GM18867 (cell line): ENCODE data around the gene TRIP13.
"Not testable (repeated sequence)": the region's sequence is repeated elsewhere in the genome, so short reads cannot be mapped to it uniquely, and the experiment has no call there.

Source experiments
- ATAC-seq: cut with Tn5 transposase; IDR thresholded peaks from one replicate; pipeline ENCODE4 v1.9.1; 2021; ENCODE audit warnings: mild to moderate bottlenecking, moderate library complexity; ENCODE audit not compliant: unreplicated experiment

The TRIP13 gene

DNA sequence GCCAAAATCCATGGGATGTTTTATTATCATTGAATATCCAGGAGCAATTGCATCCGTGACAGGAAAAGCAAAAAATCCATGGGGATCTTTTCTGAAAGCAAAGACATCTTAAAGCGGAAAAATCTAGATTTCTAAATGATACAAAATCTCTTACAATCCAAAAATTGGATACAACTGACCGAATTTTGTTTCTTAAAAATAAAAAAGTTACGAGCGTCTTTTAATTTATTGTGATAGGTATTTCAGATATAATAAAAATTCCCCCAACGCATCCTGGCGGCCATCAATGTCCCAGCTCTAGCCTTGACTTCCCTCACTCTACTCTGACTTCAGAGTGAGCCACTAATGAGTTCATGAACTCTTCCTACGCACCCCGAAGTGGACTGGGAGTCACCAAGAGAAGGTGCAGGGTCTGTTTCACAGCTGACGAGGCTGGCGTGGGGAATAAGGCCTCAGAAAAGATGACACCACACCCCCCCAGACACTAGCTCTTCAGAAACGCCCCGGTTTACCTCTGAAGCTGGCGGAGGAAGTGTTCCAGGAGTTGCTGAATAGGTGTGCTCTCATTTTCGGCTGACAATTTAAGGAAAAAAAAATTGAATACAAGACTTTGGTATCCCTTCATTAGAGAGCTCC is 3.5 kb upstream of the TRIP13 start:
- no peak for ATAC-seq

DNA sequence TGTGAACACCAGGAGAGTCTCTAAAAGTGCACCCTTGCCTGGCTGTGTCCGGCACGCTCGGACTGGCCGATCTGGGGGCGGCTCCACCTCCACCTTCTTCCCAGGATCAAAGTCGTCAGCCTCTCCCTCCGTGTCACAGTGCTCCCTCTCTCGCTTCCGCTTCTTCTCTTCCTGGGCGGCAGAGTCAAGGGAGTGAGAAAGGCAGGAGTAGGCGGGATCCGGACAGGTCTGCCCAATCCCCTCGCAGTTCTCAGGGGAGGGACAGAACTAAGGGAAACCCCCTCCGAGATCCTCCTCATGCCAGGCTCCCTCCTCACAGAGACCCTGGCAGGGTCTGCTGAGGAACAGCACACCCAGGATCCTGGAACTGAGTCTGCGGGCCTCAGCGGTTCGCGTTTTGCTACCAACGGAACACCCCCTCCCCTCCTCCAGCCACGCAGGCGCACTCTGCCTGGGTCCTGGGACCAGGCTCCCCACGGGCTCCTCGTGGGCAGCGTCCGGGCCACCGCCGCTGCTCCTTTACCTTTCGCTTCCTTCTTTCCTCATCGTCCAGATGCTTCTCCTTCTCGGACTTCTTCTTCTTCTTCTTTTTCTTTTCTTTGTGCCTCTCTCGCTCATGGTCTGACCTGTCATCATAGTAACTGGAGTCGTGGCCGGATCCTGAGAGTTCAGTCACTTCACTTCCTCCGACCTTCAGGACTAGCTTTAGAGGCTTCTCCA is 1.4 kb upstream of the TRIP13 start:
- no peak for ATAC-seq

DNA sequence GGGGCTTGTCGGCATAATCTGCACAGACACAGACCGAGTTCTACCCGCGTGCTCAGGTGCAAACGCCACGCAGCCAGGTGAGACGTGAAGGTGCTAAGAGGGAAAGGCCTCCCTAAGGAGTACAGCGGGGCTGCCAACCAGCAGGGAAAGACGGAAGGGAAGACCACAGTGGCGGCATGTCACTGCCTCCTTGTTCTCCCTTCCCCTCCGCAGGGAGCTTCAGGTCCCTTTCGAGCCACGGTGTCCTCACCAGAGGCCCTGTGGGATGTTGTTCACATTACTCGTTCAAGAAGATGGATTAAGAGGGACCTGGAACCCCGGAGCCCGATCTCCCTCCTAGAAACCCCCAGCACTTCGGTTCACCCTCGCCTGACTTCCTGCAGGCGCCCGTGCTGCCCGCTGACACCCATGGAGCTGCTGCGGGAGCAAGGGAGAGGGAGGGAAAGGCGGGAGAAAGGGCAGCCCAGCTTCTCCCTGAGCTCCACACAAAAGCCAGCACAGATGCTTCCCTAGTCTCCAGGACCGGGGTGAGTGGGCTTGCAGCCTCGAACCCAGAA is 769 bp upstream of the TRIP13 start:
- ATAC-seq: peak; percentile 9

DNA sequence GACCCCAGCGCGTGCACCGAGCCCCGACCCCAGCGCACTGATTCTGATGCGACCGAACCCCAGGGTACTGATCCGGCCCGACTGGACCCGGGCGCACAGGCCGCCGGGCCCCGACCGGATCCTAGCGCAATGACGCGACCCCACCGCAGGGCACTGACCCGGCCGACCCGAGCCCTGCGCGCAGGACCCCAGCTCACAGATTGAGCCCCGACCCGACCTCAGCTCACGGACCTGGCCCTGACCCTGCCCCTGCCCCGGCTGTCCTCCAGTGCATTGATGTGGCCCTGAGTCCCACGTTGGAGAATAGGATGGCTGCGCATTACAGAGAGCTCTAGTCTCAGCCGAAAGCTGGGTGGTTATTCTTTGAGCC is 438 bp downstream of the TRIP13 start:
- peak; percentile 15 for ATAC-seq

DNA sequence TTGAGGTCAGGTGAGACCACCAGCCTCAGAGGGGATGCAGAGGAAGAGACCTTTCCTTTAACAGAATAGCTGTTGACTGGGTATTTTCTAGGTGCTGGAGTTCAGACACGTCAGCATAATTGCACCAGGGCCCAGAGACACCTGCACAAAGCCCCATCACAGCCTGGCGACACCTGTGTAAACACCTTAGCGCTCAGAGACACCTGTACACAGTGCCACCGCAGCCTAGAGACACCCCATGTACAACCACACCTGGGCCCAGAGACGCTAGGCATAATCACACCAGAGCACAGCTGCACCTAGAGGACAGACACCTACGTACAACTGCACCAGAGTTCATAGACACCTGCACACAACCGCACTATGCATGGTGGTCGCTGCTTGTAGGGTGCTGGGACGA is 1.0 kb downstream of the TRIP13 start:
- no peak for ATAC-seq

DNA sequence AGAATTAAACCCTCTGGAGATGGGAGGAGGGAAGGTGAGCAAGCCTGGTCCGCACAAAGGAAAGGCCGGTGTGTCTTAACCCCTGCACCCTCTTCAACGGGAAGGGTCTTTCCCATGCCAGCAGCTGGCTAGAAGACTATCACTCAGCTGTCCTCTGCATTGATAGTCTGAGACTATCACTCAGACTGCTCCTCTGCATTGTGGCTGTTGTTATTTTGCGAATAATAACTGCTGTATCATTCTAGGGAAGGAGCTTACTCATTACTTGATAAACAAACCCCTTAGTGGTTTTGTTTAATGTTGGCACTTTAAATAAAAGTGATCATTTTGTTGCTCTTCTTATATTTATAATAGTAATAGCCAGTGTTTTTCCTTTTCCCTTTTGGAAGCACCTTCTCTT is 8.1 kb downstream of the TRIP13 start:
- no peak for ATAC-seq

DNA sequence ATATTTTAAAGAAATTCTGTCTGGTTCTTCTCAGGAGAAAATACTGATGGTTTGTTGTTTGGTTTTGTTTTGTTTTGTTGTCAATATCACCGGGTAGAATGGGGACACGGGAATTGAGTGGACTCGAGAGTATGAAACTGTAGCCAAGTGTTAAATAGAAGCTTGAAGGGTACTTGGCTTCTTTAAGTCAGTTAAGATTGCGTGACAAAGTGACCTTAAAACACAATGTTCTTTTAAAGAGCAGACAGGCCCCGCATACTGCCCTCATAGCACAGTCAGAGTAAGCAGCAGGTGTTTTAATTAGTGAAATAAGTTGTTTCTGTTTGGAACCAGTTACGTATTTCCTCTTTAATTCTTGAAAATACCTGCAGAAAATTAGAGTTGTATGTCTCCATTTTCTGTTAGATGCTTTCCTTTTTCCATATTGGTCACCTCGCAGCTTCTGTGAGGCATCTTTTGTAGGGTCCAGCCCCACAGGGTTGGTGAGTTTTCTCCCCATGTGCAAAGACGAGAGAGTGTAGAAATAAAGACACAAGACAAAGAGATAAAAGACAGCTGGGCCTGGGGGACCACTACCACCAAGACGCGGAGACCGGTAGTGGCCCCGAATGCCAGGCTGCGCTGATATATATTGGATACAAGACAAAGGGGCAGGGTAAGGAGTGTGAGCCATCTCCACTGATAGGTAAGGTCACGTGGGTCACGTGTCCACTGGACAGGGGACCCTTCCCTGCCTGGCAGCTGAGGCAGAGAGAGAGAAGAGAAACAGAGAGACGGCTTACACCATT is 9.6 kb downstream of the TRIP13 start:
- no peak for ATAC-seq

DNA sequence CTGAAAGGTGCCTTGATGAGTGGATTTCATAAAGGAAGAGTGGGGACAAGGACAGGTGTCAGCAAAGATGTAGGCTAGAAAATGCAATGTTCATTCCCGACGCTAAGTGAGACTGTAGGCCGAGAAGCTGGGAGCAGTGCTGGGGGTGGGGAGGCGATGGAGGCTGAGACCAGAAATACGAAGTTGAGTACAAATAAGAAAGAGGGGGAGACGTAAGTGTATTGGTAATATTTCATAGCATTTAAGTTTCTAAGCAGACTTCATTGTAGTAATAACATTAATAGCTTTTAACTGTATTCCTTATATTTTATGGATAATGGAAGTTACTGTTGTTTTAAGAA is 11.0 kb downstream of the TRIP13 start:
- no peak for ATAC-seq

DNA sequence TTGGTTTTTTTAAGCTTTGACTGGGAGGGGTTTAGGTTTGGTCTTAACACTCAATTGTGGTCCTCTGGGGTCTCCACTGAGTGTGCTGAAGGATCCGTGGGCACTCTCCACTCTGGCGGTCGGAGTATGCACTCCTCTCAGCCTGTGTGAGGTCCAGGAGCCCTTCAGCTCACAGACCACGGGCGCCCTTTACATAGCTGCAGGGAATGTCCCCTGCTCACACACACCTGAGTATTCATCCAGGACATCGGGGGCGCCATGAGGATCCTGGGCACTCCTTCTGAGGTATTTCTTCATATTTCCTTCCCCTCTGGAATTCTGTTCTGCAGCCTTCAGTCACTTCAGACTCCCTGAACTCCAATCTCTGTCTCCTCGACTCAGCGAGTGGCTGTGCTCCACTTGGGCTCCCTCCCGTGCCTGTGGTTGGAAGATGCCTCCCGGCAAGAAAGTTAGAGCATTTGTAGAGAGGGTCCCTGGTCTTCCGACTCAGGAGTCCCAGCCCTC is 12.5 kb downstream of the TRIP13 start:
- ATAC-seq: no peak

DNA sequence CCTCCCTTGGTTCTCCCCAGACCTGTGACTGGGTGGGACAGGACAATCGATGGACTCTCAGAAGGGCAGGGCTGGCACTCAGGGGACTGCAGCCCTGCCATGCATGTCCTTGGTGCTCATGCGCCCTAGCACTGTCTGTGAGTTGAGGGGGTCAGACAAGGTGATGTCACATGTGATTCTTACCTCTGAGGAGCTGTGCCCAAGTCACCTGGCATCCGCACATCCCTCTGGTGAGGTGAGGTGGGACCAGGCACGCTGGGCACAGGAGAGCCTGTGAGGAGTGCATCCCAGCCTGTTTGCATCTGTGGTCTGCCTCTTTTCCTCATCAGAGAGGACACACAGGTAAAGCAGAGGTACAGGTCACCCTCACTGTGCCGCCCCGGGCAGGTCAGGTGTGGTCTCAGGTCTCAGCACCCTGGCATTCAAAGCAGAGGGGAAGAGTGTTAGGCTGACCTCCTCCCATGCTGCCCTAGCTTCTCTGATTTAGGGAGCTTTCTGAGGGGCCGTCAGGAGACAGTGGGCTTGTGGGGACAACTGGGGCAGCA is 14.8 kb downstream of the TRIP13 start:
- ATAC-seq: no peak

DNA sequence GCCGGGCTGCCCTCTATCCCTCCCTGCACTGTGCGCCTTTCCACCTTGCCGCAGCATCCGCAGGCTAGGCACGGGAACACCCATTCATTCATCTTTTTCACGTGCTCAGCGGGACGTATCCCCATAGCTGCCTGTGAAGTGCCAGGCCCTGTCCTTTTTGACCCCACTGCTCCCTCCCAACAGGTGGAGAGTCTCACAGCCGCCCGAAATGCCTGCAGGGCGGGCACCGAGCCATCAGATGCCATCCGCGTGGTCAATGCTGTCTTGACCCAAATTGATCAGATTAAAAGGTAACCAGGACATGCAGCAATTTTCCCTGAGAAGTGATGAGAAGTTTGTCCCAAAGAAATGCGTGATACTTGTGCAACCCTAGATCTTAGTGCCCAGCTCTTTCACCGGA is 15.5 kb downstream of the TRIP13 start:
- no peak for ATAC-seq

DNA sequence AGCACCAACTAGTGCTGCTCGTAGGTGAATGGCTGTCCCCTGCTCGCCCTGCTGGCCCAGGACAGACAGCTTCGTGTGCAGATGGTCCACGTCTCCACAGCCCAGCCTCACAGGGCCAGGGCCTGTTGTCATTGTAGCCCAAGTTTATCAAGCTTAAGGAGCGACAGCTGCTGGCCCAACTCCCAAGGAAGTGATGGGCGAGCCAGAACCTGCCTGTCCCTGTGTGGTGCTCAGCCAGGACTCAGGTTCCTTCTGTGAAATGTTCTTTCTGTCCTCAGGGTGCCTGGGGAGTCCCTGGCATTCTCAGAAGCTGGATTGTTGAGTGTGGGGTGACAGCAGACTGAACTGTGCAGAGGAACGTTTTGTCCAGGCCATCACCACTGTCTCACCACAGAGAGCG is 16.4 kb downstream of the TRIP13 start:
- no peak for ATAC-seq

DNA sequence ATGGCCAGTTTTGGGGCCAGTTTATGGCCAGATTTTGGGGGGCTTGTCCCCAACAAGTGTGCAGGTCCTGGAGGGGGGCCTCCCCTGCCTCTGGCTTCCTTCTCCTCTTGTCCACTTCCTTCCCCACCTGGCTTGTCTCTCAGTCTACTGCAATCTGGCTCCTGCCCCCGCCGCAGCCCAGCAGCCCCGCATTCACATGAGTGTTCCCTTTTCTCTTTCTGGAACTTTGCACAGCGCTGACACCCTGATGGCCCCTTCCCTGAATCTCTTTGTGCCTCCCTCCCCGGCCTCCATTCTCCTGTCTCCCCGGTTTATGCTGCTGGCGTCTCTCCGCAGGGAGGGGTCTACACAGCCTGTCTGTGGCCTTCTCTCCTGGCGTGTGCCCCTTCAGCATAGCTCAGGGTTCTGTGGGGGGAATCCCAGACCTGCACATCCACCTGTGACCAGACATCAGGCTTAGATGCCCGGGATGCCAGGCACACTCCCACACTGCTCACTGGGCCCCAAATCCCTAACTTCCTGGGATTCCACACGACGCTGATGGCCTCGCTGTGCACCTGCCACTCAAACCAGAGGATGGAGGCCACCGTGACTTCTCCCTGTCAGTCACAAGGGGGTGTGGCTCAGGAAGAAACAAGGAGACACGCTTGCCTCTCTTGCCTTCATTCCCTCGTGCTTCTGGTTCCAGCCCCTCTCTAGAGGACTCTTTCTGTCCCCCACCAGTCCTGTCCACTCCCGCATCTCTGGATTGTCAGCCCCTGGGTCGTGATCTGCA is 17.5 kb downstream of the TRIP13 start:
- ATAC-seq: no peak

DNA sequence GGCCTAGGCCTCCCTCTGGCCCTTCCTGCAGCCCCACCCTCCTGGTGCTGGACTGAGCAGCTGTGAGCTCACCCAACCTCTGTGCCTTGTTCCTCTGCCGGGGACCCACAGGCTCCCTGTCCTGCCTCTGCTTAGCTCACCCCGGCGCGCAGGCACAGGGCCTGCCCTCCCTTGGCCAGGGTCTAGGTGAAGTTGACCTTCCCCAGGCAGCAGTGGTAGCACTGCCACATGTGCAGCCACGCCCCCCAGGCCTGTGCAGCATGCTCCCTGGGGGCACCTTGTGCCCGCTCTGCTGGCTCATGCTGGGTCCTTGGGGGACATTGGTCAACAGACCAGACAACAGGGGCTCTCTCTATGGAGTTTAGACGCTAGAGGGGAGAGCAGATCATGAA is 18.1 kb downstream of the TRIP13 start:
- no peak for ATAC-seq

DNA sequence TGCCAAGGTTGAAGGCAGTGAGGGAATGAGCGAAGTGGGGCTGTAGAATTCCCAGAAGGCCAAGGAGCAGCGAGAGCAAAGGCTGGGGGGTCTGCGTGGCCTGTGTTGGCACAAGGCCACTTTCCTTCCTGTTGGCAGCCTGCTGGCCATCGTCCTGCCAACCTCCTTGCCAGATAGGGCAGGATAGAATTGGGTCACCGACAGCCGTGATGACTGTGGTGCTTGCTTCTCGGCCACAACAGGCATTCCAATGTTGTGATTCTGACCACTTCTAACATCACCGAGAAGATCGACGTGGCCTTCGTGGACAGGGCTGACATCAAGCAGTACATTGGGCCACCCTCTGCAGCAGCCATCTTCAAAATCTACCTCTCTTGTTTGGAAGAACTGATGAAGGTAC is 18.9 kb downstream of the TRIP13 start:
- no peak for ATAC-seq

DNA sequence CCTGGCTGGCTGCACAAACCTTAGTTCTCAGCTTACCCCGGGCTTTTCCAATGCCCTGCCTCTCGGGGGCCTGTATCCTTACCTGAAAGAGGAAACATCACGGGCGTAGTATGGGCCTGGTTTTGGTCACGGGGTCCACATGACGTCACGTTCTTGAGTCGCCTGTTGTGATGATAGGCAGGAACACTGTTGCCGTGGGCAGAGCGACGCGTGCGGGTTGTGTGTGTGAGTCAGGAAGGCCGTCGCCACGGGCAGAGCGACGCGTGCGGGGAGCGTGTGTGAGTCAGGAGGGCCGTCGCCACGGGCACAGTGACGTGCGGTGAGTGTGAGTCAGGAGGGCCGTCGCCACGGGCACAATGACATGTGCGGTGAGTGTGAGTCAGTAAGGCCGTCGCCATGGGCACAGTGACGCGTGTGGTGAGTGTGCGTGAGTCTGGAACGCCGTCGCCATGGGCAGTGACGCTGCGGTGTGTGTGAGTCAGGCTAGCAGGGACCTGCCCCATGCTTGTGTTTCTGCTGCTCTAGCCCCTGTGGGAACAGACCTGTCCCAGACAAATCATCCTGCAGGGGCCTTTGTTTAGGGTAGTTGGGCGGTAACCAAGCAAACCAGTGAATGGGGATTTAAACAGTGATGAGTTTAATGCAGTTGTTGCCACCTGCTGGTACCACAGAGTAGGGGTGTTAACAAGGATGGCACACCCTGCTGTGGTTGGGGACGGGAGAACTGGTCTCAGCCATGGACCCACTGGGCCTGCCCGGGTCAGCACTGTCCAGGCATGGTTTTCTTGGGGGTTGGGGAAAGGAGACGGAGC is 19.8 kb downstream of the TRIP13 start:
- no peak for ATAC-seq

DNA sequence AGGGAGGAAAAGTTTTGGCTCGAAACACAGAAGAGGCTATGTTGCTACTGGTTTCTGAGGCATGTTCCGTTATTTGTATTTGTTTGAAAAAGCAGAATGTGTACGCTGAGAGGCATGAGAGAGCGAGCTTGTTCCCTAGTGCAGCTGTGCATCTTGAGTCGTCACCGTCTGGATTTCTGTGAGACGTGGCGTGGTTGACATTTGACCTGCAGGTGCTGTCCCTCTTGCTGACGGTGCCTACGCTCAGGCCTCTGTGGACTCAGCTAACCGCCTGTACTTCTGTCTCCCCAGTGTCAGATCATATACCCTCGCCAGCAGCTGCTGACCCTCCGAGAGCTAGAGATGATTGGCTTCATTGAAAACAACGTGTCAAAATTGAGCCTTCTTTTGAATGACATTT is 21.5 kb downstream of the TRIP13 start:
- ATAC-seq: no peak

DNA sequence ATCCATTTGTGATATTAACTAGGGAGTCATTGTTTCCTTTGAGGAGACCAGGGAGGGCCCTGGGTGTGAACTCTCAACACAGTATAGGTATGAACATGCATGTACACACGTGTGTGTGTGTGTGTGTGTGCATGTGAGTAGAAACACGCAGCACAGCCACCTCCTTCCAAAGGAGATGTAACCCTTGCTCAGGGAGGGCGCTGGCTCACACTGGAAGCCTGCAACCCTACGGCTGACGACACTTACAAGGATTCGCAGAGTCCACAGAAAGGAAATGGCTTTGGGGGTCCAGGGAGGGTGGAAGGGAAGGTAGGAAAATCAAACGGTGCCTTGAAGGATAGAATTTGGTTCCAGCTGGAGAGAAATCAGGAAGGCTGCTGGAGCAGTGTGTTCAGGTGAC is 21.9 kb downstream of the TRIP13 start:
- ATAC-seq: no peak

DNA sequence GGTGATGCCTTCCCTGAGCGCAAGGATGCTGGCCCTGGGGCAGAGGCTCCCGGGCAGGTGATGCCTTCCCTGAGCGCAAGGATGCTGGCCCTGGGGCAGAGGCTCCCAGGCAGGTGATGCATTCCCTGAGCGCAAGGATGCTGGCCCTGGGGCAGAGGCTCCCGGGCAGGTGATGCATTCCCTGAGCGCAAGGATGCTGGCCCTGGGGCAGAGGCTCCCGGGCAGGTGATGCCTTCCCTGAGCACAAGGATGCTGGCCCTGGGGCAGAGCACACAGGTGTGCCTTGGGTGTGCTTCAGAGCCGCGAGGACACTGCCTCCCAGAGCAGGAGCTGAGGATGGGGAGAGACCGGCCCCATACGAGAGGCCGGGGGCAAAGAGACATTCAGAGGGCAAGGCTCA is 22.7 kb downstream of the TRIP13 start:
- not testable (repeated sequence) for ATAC-seq

DNA sequence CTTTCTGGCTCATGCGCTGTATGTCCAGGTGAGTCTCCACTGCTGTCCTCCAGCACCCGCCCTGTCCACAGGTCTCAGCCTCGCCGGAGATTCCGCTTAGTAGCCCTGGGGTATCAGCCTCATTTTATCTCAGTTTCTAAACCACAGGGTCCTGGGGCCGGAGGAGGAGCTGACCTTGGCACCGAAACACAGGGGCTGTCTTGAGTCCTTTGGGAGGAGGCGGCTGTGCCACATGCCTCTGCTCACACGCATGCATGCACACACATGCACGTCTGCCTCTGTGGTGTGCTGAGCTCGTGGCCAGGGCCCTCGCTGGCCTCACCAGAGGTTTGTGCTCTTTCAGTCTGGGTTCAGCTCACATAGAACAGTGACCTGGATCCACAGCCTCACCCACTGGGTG is 23.3 kb downstream of the TRIP13 start:
- no peak for ATAC-seq
